SK-N-SH (cell line): ENCODE measurements around the gene ELFN2. TPM values are rescaled to one million over a fixed set of nuclear protein-coding genes. Genes with fewer than 3 reads are reported as not detected.
"Not testable (repeated sequence)": the region's sequence is repeated elsewhere in the genome, so short reads cannot be mapped to it uniquely, and the experiment has no call there.

ENCODE experiments used
- CTCF ChIA-PET: fragments of 300-600, 350-600 bp; formaldehyde crosslinking; extraction: SDS; loops from one replicate; lab custom pipeline; 2021; lab: Yijun Ruan, JAX
- POLR2A ChIA-PET: fragments of 350-600 bp; sonication (Branson Sonifier 250); formaldehyde crosslinking; extraction: SDS; loops from one replicate; lab custom pipeline; 2020; ENCODE audit warnings: antibody characterized with exemption, inconsistent platforms; lab: Yijun Ruan, JAX
- DNase-seq: peaks from one replicate; pipeline ENCODE4 v3.0.0; 2012
- H2AFZ ChIP-seq: fragments of 200-600 bp; sonication (generic); 2 replicates; pipeline ENCODE4 v1.8.1; 2016; ENCODE audit warnings: antibody characterized with exemption, mild to moderate bottlenecking, low read depth
- H3F3A ChIP-seq: fragments of 200-600 bp; sonication (generic); replicated peaks from 2 replicates; pipeline ENCODE3; 2016; ENCODE audit warnings: antibody characterized with exemption, mild to moderate bottlenecking; ENCODE audit not compliant: insufficient read depth
- H3K27ac ChIP-seq, 2 experiments: fragments of 200-500 bp in 1 of 2; fragments of 200-600 bp in 1 of 2; sonication (Bioruptor generic) in 1 of 2; sonication (generic), shearing (Covaris generic) in 1 of 2; 2 replicates each; pipeline versions ENCODE4 v1.5.1 to v1.6.1; 2014 to 2016; ENCODE audit warnings: low read depth in 2 of 2, inconsistent platforms in 1 of 2, low read length in 1 of 2, mild to moderate bottlenecking in 1 of 2, mixed read lengths in 1 of 2
- H3K27me3 ChIP-seq: fragments of 200-600 bp; sonication (generic), shearing (Covaris generic); 2 replicates; pipeline ENCODE4 v1.6.1; 2016; ENCODE audit warnings: mixed run types; ENCODE audit not compliant: insufficient read depth
- H3K36me3 ChIP-seq, 2 experiments: fragments of 200-500 bp in 1 of 2; fragments of 200-600 bp in 1 of 2; sonication (Bioruptor generic) in 1 of 2; sonication (generic) in 1 of 2; replicated peaks in 1 of 2; 2 replicates each; pipeline versions ENCODE3 to v1.5.1; 2014 to 2016; ENCODE audit warnings: low read length in 1 of 2, mild to moderate bottlenecking in 1 of 2; ENCODE audit not compliant: insufficient read depth in 2 of 2, control insufficient read depth in 1 of 2
- H3K4me1 ChIP-seq, 2 experiments: fragments of 200-500 bp in 1 of 2; fragments of 200-600 bp in 1 of 2; sonication (Bioruptor generic) in 1 of 2; sonication (generic), shearing (Covaris generic) in 1 of 2; 2 replicates each; pipeline versions ENCODE4 v1.5.1 to v1.6.1; 2014 to 2016; ENCODE audit warnings: low read depth in 1 of 2, low read length in 1 of 2, mixed run types in 1 of 2; ENCODE audit not compliant: insufficient read depth in 2 of 2, control insufficient read depth in 1 of 2
- H3K4me2 ChIP-seq: fragments of 200-600 bp; sonication (generic), shearing (Covaris generic); 2 replicates; pipeline ENCODE4 v1.6.1; 2017; ENCODE audit warnings: mixed run types
- H3K4me3 ChIP-seq, 2 experiments: fragments of 200-500 bp in 1 of 2; fragments of 200-600 bp in 1 of 2; sonication (Bioruptor generic) in 1 of 2; sonication (generic), shearing (Covaris generic) in 1 of 2; 2 replicates each; pipeline versions ENCODE4 v1.5.1 to v1.8.1; 2014 to 2016; ENCODE audit warnings: low read depth in 2 of 2, inconsistent platforms in 1 of 2, low read length in 1 of 2, mild to moderate bottlenecking in 1 of 2, mixed read lengths in 1 of 2, moderate library complexity in 1 of 2
- H3K79me2 ChIP-seq: fragments of 200-600 bp; sonication (generic); 2 replicates; pipeline ENCODE4 v1.8.1; 2017; ENCODE audit warnings: mild to moderate bottlenecking; ENCODE audit not compliant: insufficient read depth
- H3K9ac ChIP-seq: fragments of 200-600 bp; sonication (generic); 2 replicates; pipeline ENCODE4 v1.6.1; 2017; ENCODE audit warnings: mixed run types
- H3K9me2 ChIP-seq: fragments of 200-600 bp; sonication (generic); 2 replicates; pipeline ENCODE4 v1.6.1; 2017; ENCODE audit warnings: mixed run types
- H3K9me3 ChIP-seq: fragments of 200-600 bp; sonication (generic); 2 replicates; pipeline ENCODE4 v1.6.1; 2017; ENCODE audit warnings: mixed run types, mild to moderate bottlenecking, moderate library complexity
- H4K20me1 ChIP-seq: fragments of 200-600 bp; sonication (generic); 2 replicates; pipeline ENCODE4 v1.6.1; 2017; ENCODE audit warnings: mild to moderate bottlenecking, mixed run types; ENCODE audit not compliant: insufficient read depth
- ELF1 ChIP-seq: IDR thresholded peaks from 2 replicates; pipeline ENCODE4 v1.4.0; 2012
- EZH2phosphoT487 ChIP-seq: fragments of 200-600 bp; sonication (generic); IDR thresholded peaks from 2 replicates; pipeline ENCODE4 v1.6.1; 2017; ENCODE audit warnings: low read depth, mixed run types, mild to moderate bottlenecking, antibody characterized with exemption, moderate library complexity, borderline replicate concordance
- JUND ChIP-seq: IDR thresholded peaks from 2 replicates; pipeline ENCODE4 v1.4.0; 2012
- MAX ChIP-seq: IDR thresholded peaks from 2 replicates; pipeline ENCODE4 v1.4.0; 2012; ENCODE audit warnings: low read depth
- MEF2A ChIP-seq: IDR thresholded peaks from 2 replicates; pipeline ENCODE4 v1.4.0; 2012; ENCODE audit warnings: low read depth, borderline replicate concordance
- MXI1 ChIP-seq: IDR thresholded peaks from 2 replicates; pipeline ENCODE4 v1.6.1; 2012; ENCODE audit warnings: mild to moderate bottlenecking, low read depth, low read length, improper control_type of control experiment
- NFIC ChIP-seq: IDR thresholded peaks from 2 replicates; pipeline ENCODE4 v1.4.0; 2012; ENCODE audit warnings: borderline replicate concordance
- NRF1 ChIP-seq: IDR thresholded peaks from 2 replicates; pipeline ENCODE4 v1.6.1; 2012; ENCODE audit warnings: low read depth, mild to moderate bottlenecking, low read length
- POLR2AphosphoS5 ChIP-seq: IDR thresholded peaks from 2 replicates; pipeline ENCODE4 v1.6.1; 2012; ENCODE audit warnings: low read depth, low read length
- RCOR1 ChIP-seq: fragments of 150-350 bp; IDR thresholded peaks from 2 replicates; pipeline ENCODE4 v1.6.1; 2017; ENCODE audit warnings: antibody characterized with exemption, low read length
- TAF1 ChIP-seq: IDR thresholded peaks from 2 replicates; pipeline ENCODE4 v1.6.1; 2012; ENCODE audit warnings: low read depth, mild to moderate bottlenecking, low read length, moderate library complexity, borderline replicate concordance
- USF1 ChIP-seq: IDR thresholded peaks from 2 replicates; pipeline ENCODE4 v1.4.0; 2012; ENCODE audit warnings: low read depth, borderline replicate concordance
- WGBS: methylation state at CpG from one replicate; pipeline ENCODE4 v1.1.6; 2017; ENCODE audit warnings: low lambda C conversion rate; 5-methylcytosine and 5-hydroxymethylcytosine counted together
- polyA plus RNA-seq, 3 experiments: library from polyadenylated mRNA; depleted of rRNA; stranded (reverse); fragments of >200 nt; gene quantifications; 2 replicates each; pipeline ENCODE4 v1.2.3, GENCODE V29; 2012
- TF ChIP-seq, protein P1 (sequence below): fragments of 150-350 bp; IDR thresholded peaks from 2 replicates; pipeline ENCODE4 v1.6.1; 2017; ENCODE audit warnings: antibody characterized with exemption, low read length, low read depth, borderline replicate concordance
- TF ChIP-seq, protein P2 (sequence below): fragments of 150-350 bp; IDR thresholded peaks from 2 replicates; pipeline ENCODE4 v1.6.1; 2016; ENCODE audit warnings: mild to moderate bottlenecking, low read depth, low read length

The ELFN2 gene
- polyA plus RNA-seq, 1 of the 3 experiments (the other 2 are of a cell fraction): 2.8 TPM

- TF ChIP-seq EZH2phosphoT487 (no peak), USF1 (no peak), MEF2A (no peak), JUND (peak; percentile 55; the same call in 1 of the 2 replicates)
Measured at GRCh38 chr22:37329238-37330140, 97.8 kb downstream of the ELFN2 start (continued).

GRCh38 chr22:37328538-37329237, 98.6 kb downstream of the ELFN2 start:
- WGBS: 46% methylated on average over 6 of the region's 6 CpGs
- H3K27me3 ChIP-seq, H3K36me3 ChIP-seq, H3K4me3 ChIP-seq, H3K9me2 ChIP-seq, POLR2A ChIA-PET, H4K20me1 ChIP-seq, H3K79me2 ChIP-seq, DNase-seq, H2AFZ ChIP-seq, H3K9me3 ChIP-seq: not testable (repeated sequence)
- Histone ChIP-seq H3K4me2 (peak overlapping the region; percentile 64), H3K4me1 (peaks cover 4 to 26% of the 10 kb centered on the region in 2 experiments; a peak in 3 of 4 replicates), H3F3A (peaks cover 34% of the 10 kb centered on the region), H3K27ac (peak overlapping the region in 1 of 2 experiments; percentile 94; a peak in 2 of 4 replicates), H3K9ac (peak overlapping the region; percentile 44; the same call in 1 of the 2 replicates)
- CTCF ChIA-PET: interaction anchor here (0.6 kb wide), 1 partner anchor 12 kb away, joined by 3 read pairs; no protein-coding TSS in a partner anchor

DNA sequence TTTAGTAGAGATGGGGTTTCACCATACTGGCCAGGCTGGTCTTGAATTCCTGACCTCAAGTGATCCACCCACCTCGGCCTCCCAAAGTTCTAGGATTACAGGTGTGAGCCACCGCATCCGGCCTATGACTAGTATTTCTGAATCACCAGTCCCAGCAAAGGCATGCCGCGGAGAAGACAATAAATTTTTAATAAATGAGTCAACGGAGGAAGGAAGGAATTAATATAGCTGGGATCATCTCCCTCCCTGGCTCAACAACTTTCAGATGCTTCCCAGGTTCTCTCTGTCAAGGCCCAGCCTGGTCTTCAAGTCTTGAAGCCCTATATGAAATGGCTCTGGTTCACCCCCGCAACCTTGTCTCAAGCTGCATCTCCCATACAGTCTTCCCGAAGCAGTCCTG, 99.3 kb downstream of the ELFN2 start:
- POLR2A ChIA-PET: no interaction called here
- H3K27ac ChIP-seq: peak overlapping the region in 1 of 2 experiments; percentile 94; a peak in 2 of 4 replicates
- TF ChIP-seq JUND (peak; percentile 95), MEF2A (peak; percentile 35; the same call in 1 of the 2 replicates), NFIC (peak; percentile 52), ELF1 (no peak), MAX (peak; percentile 76), TAF1 (no peak), USF1 (peak; percentile 17), NRF1 (no peak), MXI1 (no peak), RCOR1 (no peak), POLR2AphosphoS5 (peak; percentile 23; the same call in 1 of the 2 replicates)
- TF ChIP-seq, protein P1, sequence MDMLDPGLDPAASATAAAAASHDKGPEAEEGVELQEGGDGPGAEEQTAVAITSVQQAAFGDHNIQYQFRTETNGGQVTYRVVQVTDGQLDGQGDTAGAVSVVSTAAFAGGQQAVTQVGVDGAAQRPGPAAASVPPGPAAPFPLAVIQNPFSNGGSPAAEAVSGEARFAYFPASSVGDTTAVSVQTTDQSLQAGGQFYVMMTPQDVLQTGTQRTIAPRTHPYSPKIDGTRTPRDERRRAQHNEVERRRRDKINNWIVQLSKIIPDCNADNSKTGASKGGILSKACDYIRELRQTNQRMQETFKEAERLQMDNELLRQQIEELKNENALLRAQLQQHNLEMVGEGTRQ: no peak
- TF ChIP-seq, protein P2, sequence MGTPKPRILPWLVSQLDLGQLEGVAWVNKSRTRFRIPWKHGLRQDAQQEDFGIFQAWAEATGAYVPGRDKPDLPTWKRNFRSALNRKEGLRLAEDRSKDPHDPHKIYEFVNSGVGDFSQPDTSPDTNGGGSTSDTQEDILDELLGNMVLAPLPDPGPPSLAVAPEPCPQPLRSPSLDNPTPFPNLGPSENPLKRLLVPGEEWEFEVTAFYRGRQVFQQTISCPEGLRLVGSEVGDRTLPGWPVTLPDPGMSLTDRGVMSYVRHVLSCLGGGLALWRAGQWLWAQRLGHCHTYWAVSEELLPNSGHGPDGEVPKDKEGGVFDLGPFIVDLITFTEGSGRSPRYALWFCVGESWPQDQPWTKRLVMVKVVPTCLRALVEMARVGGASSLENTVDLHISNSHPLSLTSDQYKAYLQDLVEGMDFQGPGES: no peak

More for the DNA sequence above, 99.3 kb downstream of the ELFN2 start:
- Histone ChIP-seq H3F3A (peaks cover 34% of the 10 kb centered on the region), H2AFZ (no peak overlapping the region), H3K27me3 (no peaks in the 10 kb centered on the region), H3K36me3 (no peaks in the 10 kb centered on the region), H3K4me1 (peaks cover 4 to 26% of the 10 kb centered on the region in 2 experiments; a peak in 3 of 4 replicates), H3K79me2 (no peaks in the 10 kb centered on the region), H3K9me3 (no peaks in the 10 kb centered on the region), H3K9me2 (no peaks in the 10 kb centered on the region), H3K9ac (peak overlapping the region; percentile 44; the same call in 1 of the 2 replicates), H3K4me2 (peak overlapping the region; percentile 64), H4K20me1 (no peaks in the 10 kb centered on the region), H3K4me3 (no peak overlapping the region)
- CTCF ChIA-PET: interaction anchor here (0.6 kb wide), 1 partner anchor 13 kb away, joined by 3 read pairs; no protein-coding TSS in a partner anchor
- DNase-seq: no peak
- WGBS: 17% methylated on average over 8 of the region's 8 CpGs
